COLO668 (cell line): ENCODE results near the gene NUP50.
A peak's percentile ranks its signal among the peaks of the same experiment; 100 is the strongest.
"Not testable (repeated sequence)": the region's sequence is repeated elsewhere in the genome, so short reads cannot be mapped to it uniquely, and the experiment has no call there.

ENCODE experiments used
- DNase-seq: peaks from one replicate; lab custom pipeline; 2025; ENCODE audit not compliant: unreplicated experiment; lab: John Stamatoyannopoulos, UW

Gene NUP50

DNA sequence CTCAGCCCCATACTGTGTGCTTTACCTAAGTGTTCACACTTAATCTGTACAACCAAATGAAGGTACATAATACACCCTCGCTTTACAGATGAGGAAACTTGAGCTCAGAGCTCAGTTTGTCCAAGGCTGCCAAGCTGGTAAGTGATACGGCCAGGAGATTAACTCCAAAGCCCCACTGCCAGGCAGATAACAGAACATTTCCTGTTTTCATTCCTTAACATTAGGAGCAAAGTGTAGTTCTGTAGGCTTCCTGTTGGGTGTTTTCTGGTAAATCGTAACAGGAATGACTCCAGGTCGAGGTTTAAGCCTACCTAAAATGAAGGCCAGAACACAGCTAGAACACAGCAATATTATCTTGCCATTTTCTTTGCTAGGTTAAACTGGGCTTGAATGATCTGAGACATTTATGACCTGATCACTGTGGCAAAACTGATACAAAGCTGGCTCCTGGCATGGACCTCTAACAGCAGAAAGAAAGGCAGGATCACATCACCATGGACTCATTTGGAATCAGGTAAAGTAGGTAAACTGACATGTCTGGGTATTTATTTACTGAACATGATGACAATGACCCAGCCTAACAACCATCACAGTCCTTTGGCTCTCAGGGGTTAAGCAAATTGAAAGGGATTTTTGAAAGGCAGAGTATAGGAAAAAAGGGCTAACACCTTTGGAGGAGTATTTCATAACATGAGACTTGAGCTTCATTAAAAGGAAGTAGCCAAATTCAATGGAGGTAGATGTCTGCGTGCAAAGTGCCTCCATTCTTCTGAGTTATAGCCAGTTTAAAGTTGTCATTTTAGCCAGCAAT, 3.9 kb upstream of the NUP50 start:
- DNase-seq: no peak

DNA sequence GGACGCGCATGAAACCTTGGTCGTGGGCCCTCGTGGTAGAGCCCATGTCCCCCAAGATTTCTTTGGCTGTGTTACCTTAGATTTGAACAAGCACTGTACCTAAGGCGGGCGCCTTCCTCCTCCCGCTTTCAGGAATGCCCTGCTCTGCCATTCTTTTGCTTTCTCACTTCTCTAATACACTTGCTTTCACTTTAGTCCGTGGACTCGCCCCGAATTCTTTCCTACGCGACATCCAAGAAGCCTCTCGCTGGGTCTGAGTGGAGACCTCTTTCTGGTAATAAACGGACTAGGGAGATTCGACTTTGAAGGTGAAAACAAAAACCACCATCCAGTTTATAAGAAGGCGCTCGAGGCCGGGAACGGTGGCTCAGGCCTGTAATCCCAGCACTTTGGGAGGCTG, 1.2 kb upstream of the NUP50 start:
- no peak for DNase-seq

DNA sequence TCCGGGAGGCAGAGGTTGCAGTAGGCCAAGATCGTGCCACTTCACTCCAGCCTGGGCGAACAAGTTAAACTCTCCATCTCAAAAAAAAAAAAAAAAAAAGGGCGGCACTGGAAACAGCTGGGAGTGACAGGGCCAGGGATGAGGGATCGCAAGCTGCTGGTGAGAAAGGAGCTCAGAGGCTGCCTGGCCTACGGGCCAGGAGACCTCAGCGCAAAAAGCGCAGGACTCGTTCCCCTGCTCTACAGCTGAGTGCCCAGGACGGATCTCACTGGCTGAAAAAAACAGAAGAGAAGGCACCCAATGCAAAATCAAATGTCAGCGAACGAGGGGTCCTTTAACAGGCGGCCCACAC, 650 bp upstream of the NUP50 start:
- DNase-seq: peak; percentile 54

DNA sequence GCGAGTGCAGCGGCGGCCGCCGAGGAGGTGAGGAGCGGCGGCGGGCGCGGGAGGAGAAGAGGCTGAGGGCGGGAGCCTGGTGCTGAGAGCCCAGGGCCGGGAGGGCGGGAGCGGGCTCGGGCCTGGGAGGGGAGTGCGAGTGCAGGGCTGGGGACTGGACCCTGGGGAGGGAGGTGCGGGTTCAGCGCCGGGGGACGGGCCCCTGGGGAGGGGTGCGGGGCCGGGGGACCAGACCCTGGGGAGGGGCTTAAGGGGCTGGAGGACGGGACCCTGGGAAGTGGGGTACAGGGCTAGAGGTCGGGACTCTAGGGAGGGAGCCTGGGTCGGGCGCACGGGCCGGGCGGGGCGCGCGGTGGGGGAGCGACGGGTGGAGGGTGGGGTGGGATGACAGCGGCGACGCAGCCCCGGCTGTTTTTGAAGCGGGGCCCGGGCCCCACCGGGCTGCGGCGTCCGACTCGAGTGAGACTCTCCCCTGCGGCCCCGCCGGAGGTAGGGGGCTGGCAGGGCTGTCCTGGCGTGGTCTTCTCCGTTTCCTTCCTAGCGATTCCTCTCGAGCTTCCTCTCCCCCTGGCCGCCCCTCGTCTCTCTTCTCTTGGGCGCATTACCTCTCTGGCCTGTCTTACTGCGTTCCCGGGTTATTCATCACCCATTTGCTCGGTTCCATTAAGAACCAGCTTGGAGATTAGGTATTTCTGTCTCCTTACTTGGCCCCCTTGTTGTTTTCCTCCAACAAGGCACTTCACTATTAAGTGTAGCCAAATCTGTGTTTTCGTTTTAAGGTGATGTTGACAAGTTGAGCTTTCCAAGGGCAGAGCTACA, 754 bp downstream of the NUP50 start:
- DNase-seq: peak; percentile 47

GRCh38 chr22:45166932-45167331, 3.2 kb downstream of the NUP50 start:
- DNase-seq: no peak

DNA sequence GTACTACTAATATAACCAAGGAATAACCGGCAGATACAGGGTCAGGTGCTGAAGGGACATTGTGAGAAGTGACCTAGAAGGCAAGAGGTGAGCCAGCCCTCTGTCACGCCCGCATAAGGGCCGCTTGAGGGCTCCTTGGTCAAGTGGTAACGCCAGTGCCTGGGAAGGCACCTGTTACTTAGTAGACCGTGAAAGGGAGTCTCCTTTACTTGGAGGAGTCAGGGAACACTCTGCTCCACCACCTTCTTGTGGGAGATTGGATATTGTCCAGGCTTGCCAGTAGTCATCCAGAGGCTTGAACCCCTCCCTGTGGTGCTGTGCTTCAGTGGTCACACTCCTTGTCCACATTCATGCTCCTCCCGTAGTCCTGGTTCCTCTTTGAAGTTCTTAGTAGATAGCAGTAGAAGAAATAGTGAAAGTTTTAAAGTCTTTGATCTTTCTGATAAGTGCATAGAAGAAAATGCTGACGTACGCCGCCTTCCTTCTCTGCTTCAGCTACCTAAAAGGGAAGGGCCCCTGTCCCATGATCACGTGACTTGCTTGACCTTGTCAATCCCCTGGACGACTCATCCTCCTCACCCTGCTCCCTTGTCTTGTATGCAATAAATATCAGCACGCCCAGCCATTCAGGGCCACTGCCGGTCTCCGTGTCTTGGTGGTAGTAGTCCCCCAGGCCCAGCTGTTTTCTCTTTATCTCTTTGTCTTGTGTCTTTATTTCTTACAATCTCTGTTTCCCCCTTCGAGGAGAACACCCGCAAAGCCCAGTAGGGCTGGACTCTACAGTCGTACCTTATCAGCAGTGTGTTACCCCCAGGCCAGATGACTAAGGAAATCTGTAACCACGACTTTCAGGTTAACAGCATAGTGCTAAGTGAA, 6.1 kb downstream of the NUP50 start:
- DNase-seq: no peak

DNA sequence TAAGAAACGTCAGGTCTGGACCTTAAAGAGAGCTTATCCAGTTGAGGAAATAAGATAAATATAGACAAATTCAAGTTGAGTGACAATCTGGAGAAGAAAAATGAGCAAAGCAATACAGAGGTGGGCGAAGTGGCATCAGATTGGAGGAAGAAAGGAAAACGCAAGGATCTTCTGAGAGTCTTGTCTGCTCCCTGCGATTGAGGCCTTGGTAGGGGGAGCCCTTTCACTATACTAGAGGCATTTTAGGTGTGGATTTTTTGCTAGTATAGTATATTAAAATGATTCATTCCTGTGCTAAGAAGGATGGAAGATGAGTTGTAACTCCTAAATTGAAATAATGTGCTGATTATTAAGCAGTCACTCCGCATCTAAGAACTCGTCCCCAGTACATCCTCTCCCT, 8.1 kb downstream of the NUP50 start:
- DNase-seq: no peak

DNA sequence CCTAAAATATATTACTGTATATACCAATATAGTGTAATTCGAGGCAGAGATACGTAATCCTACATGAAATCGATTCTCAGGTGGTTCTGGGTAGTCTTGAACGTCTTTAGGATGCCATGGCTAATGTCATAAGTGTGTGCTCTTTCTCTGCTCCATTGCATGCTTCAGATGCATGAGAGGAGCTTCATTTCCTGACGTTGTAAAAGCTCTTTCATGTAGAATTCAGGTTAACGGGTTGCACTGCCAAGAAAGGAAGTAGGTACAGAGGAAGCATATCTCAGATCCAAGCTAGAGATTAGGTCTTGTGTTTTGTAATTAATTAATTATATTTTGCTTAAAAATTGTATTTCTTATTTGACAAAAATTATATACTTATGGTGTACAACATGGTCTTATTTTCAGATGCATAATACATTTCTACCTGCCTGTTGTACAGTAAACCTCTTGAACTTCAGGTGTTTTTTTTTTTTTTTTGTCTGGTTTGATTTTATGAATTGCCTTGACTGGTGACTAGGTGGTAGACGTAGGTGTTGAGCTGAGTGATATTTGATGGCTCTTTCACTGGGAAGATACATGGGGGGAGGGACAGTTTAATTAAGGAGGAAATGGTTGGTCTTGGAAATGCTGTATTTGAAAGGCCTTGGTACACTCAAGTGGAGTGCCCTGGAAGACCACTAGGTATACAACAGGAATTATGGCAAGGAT, 9.3 kb downstream of the NUP50 start:
- no peak for DNase-seq

GRCh38 chr22:45179276-45180049, 15.7 kb downstream of the NUP50 start:
- DNase-seq: no peak

DNA sequence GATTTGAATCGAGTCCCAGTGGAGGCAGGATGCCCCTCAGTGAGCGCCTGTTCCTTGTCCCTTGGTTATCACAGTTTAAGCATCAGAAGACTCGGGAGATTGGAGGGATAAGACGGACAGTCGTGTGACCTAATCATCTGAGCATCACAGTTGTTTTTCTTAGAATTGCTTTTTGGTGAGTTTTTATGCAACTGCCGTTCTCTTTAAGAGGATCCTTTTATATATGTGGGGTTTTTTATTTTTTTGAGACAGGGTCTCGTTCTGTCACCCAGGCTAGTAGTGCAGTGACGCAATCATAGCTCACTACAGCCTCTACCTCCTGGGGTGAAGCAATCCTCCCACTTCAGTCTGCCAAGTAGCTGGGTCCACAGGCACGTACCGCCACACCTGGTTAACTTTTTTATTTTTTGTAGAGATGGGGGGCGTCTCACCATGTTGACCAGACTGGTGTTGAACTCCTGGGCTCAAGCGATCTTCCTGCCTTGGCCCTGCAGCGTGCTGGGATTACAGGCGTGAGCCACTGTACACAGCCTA, 16.5 kb downstream of the NUP50 start:
- DNase-seq: no peak

- DNase-seq: no peak
Measured at GRCh38 chr22:45181240-45181639, 17.5 kb downstream of the NUP50 start.

DNA sequence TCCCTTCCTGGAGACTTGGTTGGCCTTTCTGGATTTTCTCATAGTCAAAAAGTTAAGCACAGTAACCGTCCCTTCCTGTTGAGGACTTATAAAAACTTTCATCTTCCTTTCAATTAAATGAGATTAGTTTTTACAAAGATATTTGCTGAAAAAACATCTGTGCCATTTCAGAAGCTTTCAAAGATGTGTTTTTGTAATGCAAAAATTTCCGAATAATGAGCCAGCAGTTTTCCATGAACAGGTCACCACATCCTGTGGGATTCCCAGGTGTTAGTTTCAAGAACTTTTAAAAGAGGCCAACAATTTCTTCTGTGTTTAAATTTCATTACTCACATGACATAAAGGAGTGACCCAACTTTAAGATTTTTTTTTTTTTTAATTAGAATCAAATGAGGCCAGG, 18.0 kb downstream of the NUP50 start:
- no peak for DNase-seq

GRCh38 chr22:45183974-45184373, 20.2 kb downstream of the NUP50 start:
- DNase-seq: no peak

GRCh38 chr22:45185718-45186514, 22.2 kb downstream of the NUP50 start:
- no peak for DNase-seq

- DNase-seq: no peak
Measured at GRCh38 chr22:45187891-45188290, 24.2 kb downstream of the NUP50 start.

- no peak for DNase-seq
Measured at GRCh38 chr22:45188779-45189178, 25.1 kb downstream of the NUP50 start.

DNA sequence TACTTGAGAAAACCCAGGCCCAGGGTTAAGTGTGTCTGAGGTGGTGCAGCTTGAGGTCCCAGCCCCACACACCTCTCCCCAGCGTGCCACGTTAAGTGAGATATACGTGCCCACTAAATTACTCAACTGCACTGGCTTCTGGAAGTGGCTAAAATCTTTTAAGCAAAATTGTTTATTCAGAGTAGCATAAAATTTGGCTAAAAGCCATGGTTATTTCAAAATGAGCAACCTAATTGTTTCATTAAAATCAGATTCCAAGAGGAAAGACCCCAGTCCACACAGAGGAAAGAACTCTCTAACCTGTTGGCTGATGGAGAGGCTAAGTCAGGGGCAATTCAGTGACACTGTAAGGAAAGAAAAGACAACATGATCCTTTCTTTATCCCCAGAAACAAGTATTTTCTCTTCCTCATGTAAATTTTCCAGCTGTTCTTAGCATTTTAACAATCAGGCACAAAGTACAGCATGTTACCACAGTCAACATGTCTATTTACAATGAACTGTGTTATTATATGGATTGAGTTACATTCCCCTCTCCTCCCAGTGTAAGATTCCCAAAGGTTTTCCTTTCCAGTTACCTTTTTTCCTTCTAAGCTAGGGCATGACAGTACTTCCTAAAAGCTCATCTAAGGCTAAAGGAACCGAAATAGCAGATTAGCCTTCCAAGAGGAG, 26.6 kb downstream of the NUP50 start:
- DNase-seq: no peak

- not testable (repeated sequence) for DNase-seq
Measured at GRCh38 chr22:45191746-45192145, 28.0 kb downstream of the NUP50 start.
